NCI-H2107 treated with DMSO at 0.1 percent for 48 hours (cell line): ENCODE measurements around the gene CCT2.
"Not testable (repeated sequence)": the region's sequence is repeated elsewhere in the genome, so short reads cannot be mapped to it uniquely, and the experiment has no call there.

Experiments used
- DNase-seq: peaks from one replicate; lab custom pipeline; 2025; ENCODE audit not compliant: unreplicated experiment; lab: John Stamatoyannopoulos, UW

Gene CCT2

DNA sequence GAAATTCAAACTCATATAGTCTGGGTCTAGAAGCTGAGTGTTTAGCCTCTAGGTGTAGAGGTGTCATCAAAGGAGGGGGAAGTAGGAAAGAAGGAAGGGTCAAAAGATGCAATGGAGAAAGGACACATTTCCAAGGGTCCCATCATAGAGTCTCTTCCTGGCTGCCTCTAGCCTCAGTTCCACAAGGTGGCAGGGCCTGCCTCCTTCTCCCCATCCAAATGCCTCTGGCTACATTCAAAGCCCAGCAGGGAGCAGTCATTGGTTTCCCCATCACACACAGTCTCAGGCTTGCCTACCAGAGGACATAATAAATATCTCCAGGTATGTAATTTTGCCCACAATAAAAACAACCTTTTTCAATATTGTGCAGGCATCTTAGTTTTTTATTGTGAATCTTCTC, 2.1 kb upstream of the CCT2 start:
- peak; percentile 32 for DNase-seq

DNA sequence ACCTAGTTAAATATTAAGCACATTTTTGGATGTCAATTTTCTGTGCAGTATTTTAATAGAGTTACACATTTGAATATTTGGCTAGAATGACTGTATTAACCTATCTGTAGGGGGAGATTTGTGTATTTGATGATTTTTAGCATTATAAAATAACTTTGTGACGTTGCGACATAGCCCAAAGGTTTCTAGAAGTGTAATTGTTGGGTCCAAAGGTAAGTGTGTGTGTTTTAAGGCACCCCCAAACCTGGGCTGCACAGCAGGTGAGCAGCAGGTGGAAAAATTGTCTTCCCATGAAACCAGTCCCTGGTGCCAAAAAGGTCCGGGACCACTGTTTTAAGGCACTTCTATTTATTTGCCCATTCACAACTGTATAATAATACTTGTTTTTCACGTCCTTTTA, 3.3 kb downstream of the CCT2 start:
- DNase-seq = no peak

DNA sequence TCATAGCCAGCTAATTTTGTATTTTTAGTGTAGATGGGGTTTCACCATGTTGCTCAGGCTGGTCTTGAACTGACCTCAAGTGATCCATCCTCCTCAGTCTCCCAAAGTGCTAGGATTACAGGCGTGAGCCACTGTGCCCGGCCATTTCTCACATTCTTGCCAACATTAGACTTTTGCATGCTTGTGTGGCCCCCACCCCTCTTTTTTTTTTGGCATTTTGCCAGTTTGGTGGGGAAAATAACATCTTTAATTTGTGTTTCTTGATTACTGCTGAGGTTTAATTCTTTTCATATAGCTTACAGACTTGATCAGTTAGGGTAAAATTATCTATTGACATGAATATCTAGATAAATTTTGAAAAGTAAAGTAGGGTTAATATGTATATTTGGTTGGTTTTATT, 3.8 kb downstream of the CCT2 start:
- no peak for DNase-seq

DNA sequence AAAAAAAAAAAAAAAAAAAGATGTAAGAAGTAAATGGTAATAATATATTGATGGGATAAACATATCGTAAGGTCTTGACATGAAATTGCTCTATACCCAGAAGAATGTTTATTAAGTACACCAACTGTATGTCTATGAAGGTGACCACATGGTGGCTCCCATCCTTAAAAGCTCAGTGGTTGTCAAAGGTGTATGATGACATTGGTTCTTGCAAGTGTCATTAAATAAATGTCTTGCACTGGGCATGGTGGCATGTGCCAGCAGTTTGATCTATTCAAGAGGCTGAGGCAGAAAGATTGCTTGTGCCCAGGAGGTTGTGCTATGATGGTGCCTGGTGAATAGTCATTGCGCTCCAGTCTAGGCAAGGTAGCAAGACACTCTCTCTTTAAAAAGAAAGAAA, 10.4 kb downstream of the CCT2 start:
- DNase-seq = peak; percentile 4

DNA sequence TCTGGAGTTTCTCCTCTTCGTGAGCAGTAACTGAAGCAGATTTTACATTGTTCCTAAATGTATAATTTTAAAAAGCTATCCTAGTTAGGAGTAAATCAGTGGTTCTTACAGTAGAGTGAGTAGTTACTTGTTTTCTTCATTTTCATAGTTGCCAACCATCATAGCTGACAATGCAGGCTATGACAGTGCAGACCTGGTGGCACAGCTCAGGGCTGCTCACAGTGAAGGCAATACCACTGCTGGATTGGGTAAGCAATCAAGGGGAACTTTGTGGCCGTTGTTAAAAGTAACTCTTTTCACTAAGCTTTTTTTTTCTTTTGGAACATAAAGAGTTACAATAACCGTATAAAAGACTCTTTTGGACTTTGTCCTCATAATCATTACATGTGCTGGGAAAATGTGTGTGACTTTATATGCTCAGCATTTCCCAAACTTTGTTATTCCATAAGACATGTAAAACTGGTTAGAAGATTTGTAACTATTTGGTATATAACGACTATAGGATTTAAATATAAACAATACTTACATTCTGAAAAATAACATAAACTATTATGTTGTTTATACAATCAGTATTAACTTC, 13.0 kb downstream of the CCT2 start:
- DNase-seq = no peak

GRCh38 chr12:69600804-69601203, 15.5 kb downstream of the CCT2 start:
- no peak for DNase-seq

- DNase-seq = no peak
Measured at GRCh38 chr12:69601962-69602685, 16.9 kb downstream of the CCT2 start.

DNA sequence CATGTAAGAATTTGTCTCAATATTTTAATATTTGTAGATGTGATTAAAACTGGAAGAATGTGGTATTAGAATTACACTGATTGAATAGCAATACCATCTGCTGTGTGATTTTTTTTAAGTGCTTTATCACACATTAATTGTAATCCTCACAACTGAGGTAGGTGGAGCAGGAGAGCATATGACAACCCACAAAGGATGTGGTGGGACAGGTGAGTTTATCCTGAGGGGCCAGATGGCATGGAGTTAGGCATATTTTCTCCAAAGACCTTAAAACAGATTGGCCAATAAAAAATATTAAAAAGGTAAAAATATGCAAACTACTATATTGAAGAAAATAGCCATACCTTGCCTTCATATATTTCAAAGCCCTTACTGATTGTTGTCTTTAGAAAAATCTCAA, 17.7 kb downstream of the CCT2 start:
- DNase-seq = no peak

GRCh38 chr12:69603556-69603955, 18.3 kb downstream of the CCT2 start:
- not testable (repeated sequence) for DNase-seq

DNA sequence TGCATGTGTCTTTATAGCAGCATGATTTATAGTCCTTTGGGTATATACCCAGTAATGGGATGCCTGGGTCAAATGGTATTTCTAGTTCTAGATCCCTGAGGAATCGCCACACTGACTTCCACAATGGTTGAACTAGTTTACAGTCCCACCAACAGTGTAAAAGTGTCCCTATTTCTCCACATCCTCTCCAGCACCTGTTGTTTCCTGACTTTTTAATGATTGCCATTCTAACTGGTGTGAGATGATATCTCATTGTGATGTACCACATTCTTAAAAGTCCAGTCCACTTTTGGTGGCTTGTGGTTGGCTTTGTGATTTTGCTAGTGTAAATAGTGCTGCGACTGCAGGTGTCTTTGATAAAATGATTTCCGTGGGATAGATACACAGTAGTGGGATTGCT, 19.0 kb downstream of the CCT2 start:
- peak; percentile 24 for DNase-seq

DNA sequence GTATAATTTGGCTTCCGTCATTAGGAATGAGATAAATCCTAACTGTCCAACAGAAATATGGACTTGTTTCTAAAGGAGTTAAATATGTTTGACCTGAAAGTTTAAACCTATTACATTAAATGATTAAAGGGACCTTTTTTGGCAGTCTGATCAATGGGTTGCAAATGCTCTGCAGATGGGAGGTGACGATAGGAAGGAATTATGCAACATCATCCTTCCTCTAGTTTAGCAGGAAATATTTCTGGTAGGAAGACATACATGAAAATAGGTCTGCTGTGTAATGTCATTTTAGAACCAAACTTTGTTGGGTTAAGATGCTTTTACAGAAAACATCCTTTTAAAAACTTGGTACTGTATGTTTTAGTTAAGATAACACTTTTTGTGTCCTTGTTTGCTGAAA, 22.9 kb downstream of the CCT2 start:
- DNase-seq = no peak

- DNase-seq = no peak
Measured at GRCh38 chr12:69610126-69610525, 24.9 kb downstream of the CCT2 start.

DNA sequence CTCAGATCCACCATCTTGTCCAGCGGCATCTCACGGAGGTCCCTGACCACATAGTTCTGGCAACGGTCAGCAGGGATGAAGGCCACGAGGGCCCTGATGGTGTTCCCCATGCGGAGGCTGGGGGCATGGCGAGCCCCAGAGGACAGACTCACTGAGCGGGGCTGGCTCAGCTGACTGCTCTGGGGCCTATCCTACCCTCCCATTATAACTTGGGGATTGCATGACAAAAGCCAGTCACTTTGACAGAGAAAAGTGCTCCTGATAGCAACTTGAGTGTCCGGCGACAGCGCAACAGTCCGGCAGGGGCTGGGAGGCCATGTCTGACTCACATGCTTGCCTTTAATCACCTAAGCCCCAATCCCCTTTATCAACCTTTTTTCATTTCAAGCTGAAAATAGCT, 25.5 kb downstream of the CCT2 start, which contains the start of gene LRRC10:
LRRC10 (minus strand) TSS at position 179 of the 400 bp plus-strand sequence; CDS start at position 110, 69 bp downstream.
- no peak for DNase-seq

- DNase-seq = no peak
Measured at GRCh38 chr12:69613351-69613750, 28.1 kb downstream of the CCT2 start.

DNA sequence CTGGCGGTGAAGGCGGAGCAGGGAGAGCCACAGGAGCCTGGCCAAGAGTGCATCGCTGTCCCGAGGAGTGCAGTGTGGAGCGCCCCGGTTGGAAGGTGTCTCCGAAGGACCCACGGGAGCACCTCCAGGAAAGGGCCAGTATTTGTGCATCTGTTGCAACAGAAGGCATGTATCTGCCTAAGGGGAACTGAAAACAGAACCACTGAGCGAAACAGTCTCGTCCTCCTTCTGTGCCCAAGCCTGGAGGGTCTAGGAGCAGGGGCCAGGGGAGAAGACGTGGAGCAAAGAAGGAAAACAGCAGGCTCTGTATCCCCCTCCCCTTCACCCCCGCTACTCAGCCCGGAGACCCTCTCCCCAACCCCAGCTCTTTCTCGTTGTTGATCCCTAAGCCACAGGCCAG, 30.8 kb downstream of the CCT2 start:
- no peak for DNase-seq

DNA sequence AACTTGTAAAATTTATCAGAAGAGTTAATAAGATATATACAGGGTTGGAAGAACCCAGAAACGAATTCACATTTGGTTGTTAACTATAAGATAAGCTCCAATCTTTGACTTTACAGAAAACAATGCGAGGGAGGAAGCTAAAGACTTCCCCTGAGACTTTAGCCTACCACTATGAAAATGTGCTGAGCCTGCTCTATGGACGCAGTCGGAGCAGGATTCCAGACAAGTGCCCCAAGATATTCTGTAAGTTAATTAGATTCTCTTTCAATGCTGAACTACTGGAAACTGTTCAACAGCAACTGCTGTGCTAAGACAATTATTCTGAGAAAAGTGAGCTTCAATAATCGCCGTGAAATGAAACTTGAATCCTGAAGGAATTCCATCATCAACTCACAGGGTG, 33.8 kb downstream of the CCT2 start:
- DNase-seq = no peak

DNA sequence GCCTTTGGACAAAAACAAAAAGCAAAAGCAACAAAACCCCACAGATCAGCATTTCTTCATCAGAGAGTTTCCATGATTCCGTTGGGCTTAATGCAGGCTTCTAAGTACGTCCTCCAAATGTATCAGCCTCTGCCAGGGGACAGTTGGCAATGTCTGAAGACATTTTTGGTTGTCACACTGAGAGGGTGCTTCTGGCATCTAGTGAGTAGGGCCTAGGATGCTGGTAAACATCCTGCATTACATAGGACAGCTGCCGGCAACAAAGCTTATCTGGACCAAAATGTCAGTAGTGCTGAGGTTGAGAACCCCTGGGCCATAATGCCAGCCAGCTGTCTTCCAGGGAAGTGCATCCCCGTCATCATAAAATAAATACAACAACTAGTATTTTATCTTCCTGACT, 34.8 kb downstream of the CCT2 start:
- DNase-seq = no peak

DNA sequence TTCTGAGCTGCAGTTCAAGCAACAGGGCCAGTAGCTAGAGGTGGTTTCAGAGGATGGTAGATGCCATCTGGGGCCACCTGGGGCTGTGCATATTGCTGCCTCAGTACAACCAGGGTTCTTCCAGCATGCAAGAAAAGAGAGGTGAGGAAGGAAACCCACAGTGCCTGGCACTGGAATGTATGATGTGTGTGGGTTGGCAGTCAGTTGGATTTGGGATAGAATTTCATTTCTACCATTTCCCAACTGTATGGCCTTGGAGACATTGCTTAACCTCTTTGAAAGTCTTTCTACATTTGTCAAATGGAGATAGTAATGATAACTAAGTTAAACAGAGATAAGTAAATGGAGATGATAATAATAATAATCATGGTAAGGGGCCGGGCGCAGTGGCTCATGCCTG, 35.7 kb downstream of the CCT2 start:
- no peak for DNase-seq

DNA sequence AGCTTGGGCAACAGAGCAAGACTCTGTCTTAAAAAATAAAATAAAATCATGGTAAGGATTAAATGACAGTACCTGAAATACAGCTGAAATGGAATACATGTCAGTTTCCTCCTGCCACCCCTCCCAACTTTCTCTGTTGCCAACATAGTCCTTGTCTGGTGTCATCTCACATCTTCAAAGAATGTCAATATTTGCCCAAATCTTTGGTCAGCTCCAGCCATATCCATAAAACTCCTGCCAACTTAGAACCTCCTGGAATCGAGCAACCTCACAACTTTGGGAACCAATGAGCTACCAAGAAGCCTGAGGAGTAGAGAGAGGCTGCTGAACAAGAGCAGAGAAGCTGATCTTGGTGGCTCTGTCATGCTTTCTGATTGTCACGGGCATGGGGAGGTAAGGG, 36.3 kb downstream of the CCT2 start:
- no peak for DNase-seq

DNA sequence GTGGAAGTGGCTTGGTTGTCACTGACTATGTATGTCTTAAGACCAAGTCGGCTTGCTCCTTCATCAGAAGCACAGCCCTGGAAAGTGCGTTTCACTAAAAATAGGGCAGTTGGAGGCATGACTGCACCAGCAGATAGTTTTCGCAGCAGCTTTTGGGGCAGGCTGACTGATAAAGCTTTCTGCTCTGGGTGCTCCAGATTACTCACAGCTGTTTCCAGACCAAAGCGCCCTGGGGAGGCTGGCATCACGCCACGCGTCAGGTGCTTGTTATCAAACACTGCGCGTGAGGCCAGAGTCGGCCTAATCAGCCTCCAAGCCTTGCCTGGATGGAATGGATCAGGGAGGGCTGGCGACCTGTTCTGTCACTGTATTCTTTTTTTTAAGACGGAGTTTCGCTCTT, 38.7 kb downstream of the CCT2 start:
- peak; percentile 67 for DNase-seq

GRCh38 chr12:69627501-69627900, 42.2 kb downstream of the CCT2 start:
- DNase-seq = no peak

DNA sequence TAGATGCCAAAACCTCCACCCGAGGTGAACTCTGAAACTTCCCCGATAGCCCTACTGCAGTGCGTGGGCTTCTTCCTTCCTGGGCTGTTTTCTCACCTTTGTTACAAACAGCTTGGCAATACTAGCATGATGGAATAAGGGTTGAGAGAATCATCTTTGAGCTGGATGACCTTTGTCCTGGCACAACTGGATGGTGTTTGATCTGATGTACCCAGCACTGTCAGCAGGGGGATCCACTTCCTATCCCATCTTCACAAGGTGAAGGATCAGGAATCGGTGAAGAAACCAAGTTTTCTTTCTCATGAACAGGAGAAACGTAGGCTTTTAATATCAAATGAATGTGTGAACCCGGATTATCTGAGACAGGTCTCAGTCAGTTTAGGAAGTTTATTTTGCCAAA, 44.9 kb downstream of the CCT2 start:
- DNase-seq = no peak

DNA sequence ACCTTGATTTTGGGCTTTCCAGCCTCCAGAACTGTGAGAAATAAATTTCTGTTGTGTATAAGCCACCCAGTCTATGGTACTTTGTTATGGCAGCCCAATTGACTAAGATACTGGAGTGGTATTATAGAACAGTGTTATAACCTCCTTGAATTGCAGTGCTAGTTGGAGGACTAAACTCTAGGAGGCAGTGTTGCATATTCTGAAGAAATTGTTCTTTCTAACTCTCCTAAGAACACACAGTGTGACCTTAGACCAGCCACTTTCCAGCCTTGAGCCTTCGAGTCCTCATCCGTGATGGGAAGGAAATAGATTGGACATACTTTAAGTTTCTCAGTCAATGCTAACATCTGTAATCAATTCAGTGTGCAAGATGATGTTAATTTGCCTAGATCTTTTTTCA, 47.8 kb downstream of the CCT2 start:
- DNase-seq = no peak
